ENCODE data around the gene SYT14.

GRCh38 chr1:210195635-210196160 is 257.7 kb downstream of the SYT14 start:
- TF ChIP-seq, protein P1, sequence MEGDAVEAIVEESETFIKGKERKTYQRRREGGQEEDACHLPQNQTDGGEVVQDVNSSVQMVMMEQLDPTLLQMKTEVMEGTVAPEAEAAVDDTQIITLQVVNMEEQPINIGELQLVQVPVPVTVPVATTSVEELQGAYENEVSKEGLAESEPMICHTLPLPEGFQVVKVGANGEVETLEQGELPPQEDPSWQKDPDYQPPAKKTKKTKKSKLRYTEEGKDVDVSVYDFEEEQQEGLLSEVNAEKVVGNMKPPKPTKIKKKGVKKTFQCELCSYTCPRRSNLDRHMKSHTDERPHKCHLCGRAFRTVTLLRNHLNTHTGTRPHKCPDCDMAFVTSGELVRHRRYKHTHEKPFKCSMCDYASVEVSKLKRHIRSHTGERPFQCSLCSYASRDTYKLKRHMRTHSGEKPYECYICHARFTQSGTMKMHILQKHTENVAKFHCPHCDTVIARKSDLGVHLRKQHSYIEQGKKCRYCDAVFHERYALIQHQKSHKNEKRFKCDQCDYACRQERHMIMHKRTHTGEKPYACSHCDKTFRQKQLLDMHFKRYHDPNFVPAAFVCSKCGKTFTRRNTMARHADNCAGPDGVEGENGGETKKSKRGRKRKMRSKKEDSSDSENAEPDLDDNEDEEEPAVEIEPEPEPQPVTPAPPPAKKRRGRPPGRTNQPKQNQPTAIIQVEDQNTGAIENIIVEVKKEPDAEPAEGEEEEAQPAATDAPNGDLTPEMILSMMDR (optimal IDR thresholded peaks at IDR 0.05 in 1 of 3, IDR thresholded peaks at IDR 0.05 in 1 of 3, conservative IDR thresholded peaks at IDR 0.05 in 1 of 3; ENCODE audit: extremely low read depth in 1 of 3, insufficient read depth in 2 of 3, low read length in 3 of 3): no peak
- no peak for TF ChIP-seq EZH2 (IDR thresholded peaks at IDR 0.05; ENCODE audit: low read length)
